GM12878 (cell line): ENCODE data around the gene SULT2B1. TPM values are rescaled to one million over a fixed set of nuclear protein-coding genes. Genes with fewer than 3 reads are reported as not detected.

ENCODE experiments used
- ATAC-seq: fragments of 200-7000 bp; cut with Tn5 transposase; 3 replicates; pipeline ENCODE4 v1.9.1; 2020; ENCODE audit warnings: mild to moderate bottlenecking, moderate library complexity
- BruUV-seq: library from RNA; stranded (reverse); fragments of 400-500 nt; replicated peaks from 2 replicates; lab custom pipeline; 2021; lab: Mats Ljungman, UMichigan
- CTCF ChIA-PET: fragments of 300-600 bp; sonication (Branson Sonifier 250); formaldehyde crosslinking; extraction: SDS; loops from one replicate; lab custom pipeline; 2021; ENCODE audit warnings: inconsistent platforms; lab: Yijun Ruan, JAX
- POLR2A ChIA-PET: fragments of 350-600 bp; formaldehyde crosslinking; extraction: SDS; loops from one replicate; lab custom pipeline; 2021; ENCODE audit warnings: inconsistent platforms; lab: Charles Lee
- RAD21 ChIA-PET: fragments of 300-600 bp; sonication (Branson Sonifier 250); formaldehyde crosslinking; loops from one replicate; lab custom pipeline; 2023; ENCODE audit warnings: antibody characterized with exemption; ENCODE audit not compliant: unreplicated experiment; lab: Charles Lee
- SMC1A ChIA-PET: fragments of 300-600 bp; sonication (Branson Sonifier 250); formaldehyde crosslinking; loops from one replicate; lab custom pipeline; 2023; ENCODE audit not compliant: unreplicated experiment, uncharacterized antibody; lab: Charles Lee
- DNase-seq: peaks from one replicate; pipeline ENCODE4 v3.0.0-alpha.2; 2011; ENCODE audit warnings: low read depth, low spot score
- FAIRE-seq: peaks from 3 replicates; lab custom pipeline; 2011; peaks lifted over from hg19 to GRCh38; lab: Jason Lieb, UNC
- H2AFZ ChIP-seq: 2 replicates; pipeline ENCODE4 v1.6.0; 2011; ENCODE audit warnings: low read depth, low read length, control low read depth; ENCODE audit not compliant: control insufficient read depth
- H3K27ac ChIP-seq: 2 replicates; pipeline ENCODE4 v1.5.1; 2011; ENCODE audit warnings: control low read depth; ENCODE audit not compliant: control insufficient read depth, insufficient read depth
- H3K27me3 ChIP-seq, 2 experiments: replicated peaks in 1 of 2; 2 replicates each; pipeline versions ENCODE4 v1.6.0 to v1.6.1; 2011; ENCODE audit warnings: low read length in 1 of 2; ENCODE audit not compliant: control insufficient read depth in 2 of 2, insufficient read depth in 2 of 2
- H3K36me3 ChIP-seq, 2 experiments: 2 replicates each; pipeline ENCODE4 v1.5.1; 2011; ENCODE audit warnings: low read length in 1 of 2; ENCODE audit not compliant: control insufficient read depth in 2 of 2, insufficient read depth in 2 of 2
- H3K4me1 ChIP-seq: 2 replicates; pipeline ENCODE4 v1.6.1; 2011; ENCODE audit warnings: mild to moderate bottlenecking, low read length, moderate library complexity, mixed read lengths; ENCODE audit not compliant: control insufficient read depth, insufficient read depth
- H3K4me2 ChIP-seq: 2 replicates; pipeline ENCODE4 v1.6.0; 2011; ENCODE audit warnings: control low read depth; ENCODE audit not compliant: control insufficient read depth, insufficient read depth
- H3K4me3 ChIP-seq: fragments of 200-600 bp; sonication (generic); 2 replicates; pipeline ENCODE4 v1.5.1; 2016
- H3K79me2 ChIP-seq: 2 replicates; pipeline ENCODE4 v1.6.0; 2011; ENCODE audit warnings: low read length; ENCODE audit not compliant: control insufficient read depth, insufficient read depth
- H3K9ac ChIP-seq: 2 replicates; pipeline ENCODE4 v1.8.0; 2011; ENCODE audit warnings: low read length, control low read depth, mixed read lengths; ENCODE audit not compliant: control insufficient read depth, insufficient read depth
- H3K9me3 ChIP-seq: replicated peaks from 3 replicates; pipeline ENCODE4 v1.5.1; 2011; ENCODE audit warnings: mild to moderate bottlenecking, low read length; ENCODE audit not compliant: control insufficient read depth, insufficient read depth
- H4K20me1 ChIP-seq: 2 replicates; pipeline ENCODE4 v1.6.0; 2011; ENCODE audit not compliant: control insufficient read depth, insufficient read depth
- BCL11A ChIP-seq: IDR thresholded peaks from 2 replicates; pipeline ENCODE4 v1.6.1; 2011; ENCODE audit warnings: low read depth, low read length
- CHD1 ChIP-seq: IDR thresholded peaks from 2 replicates; pipeline ENCODE4 v1.6.1; 2012; ENCODE audit warnings: low read depth, low read length, improper control_type of control experiment
- CHD2 ChIP-seq: IDR thresholded peaks from 2 replicates; pipeline ENCODE4 v1.6.1; 2011; ENCODE audit warnings: low read depth, low read length, improper control_type of control experiment, borderline replicate concordance
- CREM ChIP-seq: IDR thresholded peaks from 2 replicates; pipeline ENCODE4 v1.6.1; 2014; ENCODE audit warnings: antibody characterized with exemption, low read depth
- ESRRA ChIP-seq: IDR thresholded peaks from 2 replicates; pipeline ENCODE4 v1.6.1; 2012; ENCODE audit warnings: mild to moderate bottlenecking, low read length, improper control_type of control experiment
- MXI1 ChIP-seq: fragments of 150-350 bp; IDR thresholded peaks from 2 replicates; pipeline ENCODE4 v1.6.1; 2011; ENCODE audit warnings: low read depth, mild to moderate bottlenecking, inconsistent platforms, low read length, improper control_type of control experiment
- RAD21 ChIP-seq: IDR thresholded peaks from 2 replicates; pipeline ENCODE4 v1.6.1; 2011; ENCODE audit warnings: mild to moderate bottlenecking, low read depth, low read length, moderate library complexity; ENCODE audit not compliant: insufficient read depth
- RUNX3 ChIP-seq: IDR thresholded peaks from 2 replicates; pipeline ENCODE4 v1.6.1; 2012; ENCODE audit warnings: low read length, inconsistent platforms
- SREBF2 ChIP-seq: IDR thresholded peaks from 2 replicates; pipeline ENCODE4 v1.6.1; 2012; ENCODE audit warnings: mild to moderate bottlenecking, low read length
- WGBS: methylation state at CpG from one replicate; pipeline ENCODE4 v1.1.6; 2016; ENCODE audit warnings: low lambda C conversion rate; ENCODE audit not compliant: insufficient replicate concordance, insufficient coverage; ENCODE audit errors: missing lambda C conversion rate; 5-methylcytosine and 5-hydroxymethylcytosine counted together
- in situ Hi-C: fragments of 300-500 bp; cut with MboI; formaldehyde crosslinking; loops from 9 replicates; pipeline ENCODE4 v1.14.3; 2018; ENCODE audit warnings: mixed read lengths
- intact Hi-C: fragments of 100-400 bp; cut with micrococcal nuclease; formaldehyde crosslinking; loops from one replicate; pipeline ENCODE4 v1.14.2; 2022; ENCODE audit not compliant: unreplicated experiment
- polyA plus RNA-seq, 11 experiments: library from polyadenylated mRNA; depleted of rRNA in 4 of 11; unstranded in 6 of 11; stranded (reverse) in 5 of 11; fragments of >200 nt; fragmentation: Nextera tagmentation in 4 of 11; fragmentation: Illumina TruSeq in 1 of 11; extraction: Ambion mirVana in 4 of 11; extraction: Trizol in 1 of 11; gene quantifications; 1 replicate in 1 of 11; 2 replicates in 10 of 11; pipeline versions ENCODE4 v1.2.1 to v1.2.3, GENCODE V29; 2011 to 2016; ENCODE audit warnings: inconsistent platforms in 2 of 11, missing spikeins in 2 of 11, low read depth in 1 of 11
- total RNA-seq, 4 experiments: library from RNA; depleted of rRNA in 3 of 4; stranded (reverse); fragments of >200 nt in 3 of 4; fragmentation: Illumina TruSeq in 1 of 4; extraction: Trizol in 1 of 4; gene quantifications; 2 replicates each; pipeline versions ENCODE4 v1.2.1 to v1.2.3, GENCODE V29; 2013 to 2021

The SULT2B1 gene
- total and polyA plus RNA-seq, 10 of the 15 experiments (the other 5 are each of a cell fraction or from before 2014, with no cell fraction given), result 0.11 to 0.14 TPM; not detected in 8

DNA sequence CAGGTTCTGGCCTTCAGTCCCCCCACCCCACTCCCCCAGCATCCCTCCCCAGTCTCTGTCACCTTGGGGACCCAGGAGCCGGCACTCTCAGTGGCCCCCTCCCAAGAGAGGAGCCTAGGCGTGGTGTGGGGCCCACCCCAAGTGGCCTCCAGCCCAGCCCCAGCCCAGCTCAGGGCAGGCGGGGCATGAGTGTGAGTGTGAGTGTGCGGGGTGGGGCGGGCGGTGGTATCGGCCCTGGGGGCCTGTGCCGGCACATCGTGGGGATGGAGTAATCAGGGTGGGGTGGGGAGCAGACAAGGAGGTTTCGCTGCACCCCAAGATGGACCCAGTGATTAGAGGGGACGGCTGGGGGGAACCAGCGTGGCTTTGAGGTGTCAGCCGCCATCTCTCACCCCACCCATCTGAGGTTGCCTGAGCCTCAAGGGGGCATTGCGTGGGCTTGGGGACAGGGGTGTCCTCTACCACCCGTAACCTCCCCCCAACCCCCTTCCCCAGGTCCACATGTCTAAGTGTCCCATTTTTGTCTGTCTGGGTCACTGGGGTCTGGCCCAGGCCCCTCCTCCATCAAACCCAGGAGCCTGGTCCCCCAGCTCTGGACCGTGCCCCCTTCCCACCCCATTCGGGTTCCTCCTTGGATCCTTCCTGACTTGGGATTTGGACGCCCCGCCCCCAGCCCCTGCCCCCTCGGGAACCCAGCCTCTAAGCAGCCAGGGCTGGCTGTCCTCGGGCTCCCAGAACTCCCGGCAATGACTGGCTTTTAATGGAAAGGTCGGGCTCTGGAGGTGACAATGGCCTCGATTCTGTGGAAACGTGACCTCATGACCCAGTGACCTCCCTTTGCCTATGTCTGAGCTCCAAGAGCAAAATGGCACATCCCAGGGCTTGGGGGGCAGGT, 6.9 kb upstream of the SULT2B1 start:
- 26% methylated on average over 20 of the region's 25 CpGs for WGBS
- Histone ChIP-seq H3K79me2 (no peaks in the 10 kb centered on the region), H3K4me3 (no peak overlapping the region), H3K9me3 (no peaks in the 10 kb centered on the region), H3K27ac (no peak overlapping the region), H3K36me3 (no peaks in the 10 kb centered on the region), H3K4me2 (no peak overlapping the region), H3K4me1 (no peaks in the 10 kb centered on the region), H2AFZ (no peak overlapping the region), H3K9ac (no peak overlapping the region), H3K27me3 (no peaks in the 10 kb centered on the region; a peak in 1 of 4 replicates), H4K20me1 (no peaks in the 10 kb centered on the region)
- DNase-seq, result no peak
- FAIRE-seq, result no peak
- BruUV-seq, result no TSS peak
- intact Hi-C loops, result no loop called here
- no peak for ATAC-seq
- SMC1A ChIA-PET, result no interaction called here
- RAD21 ChIA-PET, result no interaction called here
- POLR2A ChIA-PET, result no interaction called here
- in situ Hi-C loops, result no loop called here
- CTCF ChIA-PET, result no interaction called here
- TF ChIP-seq CHD2 (no peak), BCL11A (no peak), SREBF2 (no peak), CREM (no peak), MXI1 (no peak), CHD1 (no peak), ESRRA (no peak), RUNX3 (no peak), RAD21 (no peak)
